Measurements from ENCODE around the gene METTL17.
A peak's percentile ranks its signal among the peaks of the same experiment; 100 is the strongest.
"Not testable (repeated sequence)": the region's sequence is repeated elsewhere in the genome, so short reads cannot be mapped to it uniquely, and the experiment has no call there.

The METTL17 gene

DNA sequence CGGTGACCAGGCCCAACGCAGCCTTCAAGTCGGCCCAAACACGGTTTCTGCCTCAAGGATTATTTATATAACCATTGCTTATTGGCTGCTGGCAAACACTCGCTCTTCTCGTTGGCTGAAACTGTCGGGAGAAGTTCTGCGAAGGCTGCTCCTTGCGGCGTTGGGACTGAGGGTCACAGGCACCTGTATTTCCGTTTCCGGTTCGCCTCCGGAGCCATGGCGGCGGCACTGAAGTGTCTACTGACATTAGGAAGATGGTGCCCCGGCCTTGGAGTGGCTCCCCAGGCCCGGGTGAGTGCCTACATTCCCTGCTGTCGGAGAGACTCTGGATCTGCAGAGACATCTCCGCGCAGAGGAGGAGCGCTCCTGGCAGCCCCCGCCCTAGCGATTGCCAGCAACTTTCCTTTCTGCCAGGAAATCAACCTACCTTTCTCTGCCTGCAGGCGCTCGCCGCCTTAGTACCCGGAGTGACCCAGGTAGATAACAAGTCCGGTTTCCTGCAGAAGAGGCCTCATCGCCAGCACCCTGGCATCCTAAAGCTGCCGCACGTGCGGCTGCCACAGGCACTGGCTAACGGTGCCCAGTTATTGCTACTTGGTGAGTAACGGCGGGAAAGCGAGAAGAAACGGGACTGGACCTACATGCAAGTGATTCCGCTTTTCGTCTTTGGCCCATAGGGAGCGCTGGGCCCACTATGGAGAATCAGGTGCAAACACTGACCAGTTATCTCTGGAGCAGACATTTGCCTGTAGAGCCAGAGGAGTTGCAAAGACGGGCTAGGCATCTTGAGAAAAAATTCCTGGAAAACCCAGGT is at the start of gene METTL17:
METTL17 (plus strand) TSS at position 194 of the 814 bp plus-strand sequence; CDS start at position 217, 23 bp downstream.
- Mint-ChIP-seq H3K27ac (peak within 1 kb of the TSS; percentile 88), H3K4me1 (ENCODE audit: low read depth) (peaks cover 57% of the 10 kb centered on the region), H3K9me3 (no peaks in the 10 kb centered on the region), H3K4me3 (peak within 1 kb of the TSS; percentile 88), H3K27me3 (no peaks in the 10 kb centered on the region), H3K36me3 (ENCODE audit: low read depth) (peaks cover 44% of the 10 kb centered on the region)
- intact Hi-C loops (cut with micrococcal nuclease) = no loop called here

DNA sequence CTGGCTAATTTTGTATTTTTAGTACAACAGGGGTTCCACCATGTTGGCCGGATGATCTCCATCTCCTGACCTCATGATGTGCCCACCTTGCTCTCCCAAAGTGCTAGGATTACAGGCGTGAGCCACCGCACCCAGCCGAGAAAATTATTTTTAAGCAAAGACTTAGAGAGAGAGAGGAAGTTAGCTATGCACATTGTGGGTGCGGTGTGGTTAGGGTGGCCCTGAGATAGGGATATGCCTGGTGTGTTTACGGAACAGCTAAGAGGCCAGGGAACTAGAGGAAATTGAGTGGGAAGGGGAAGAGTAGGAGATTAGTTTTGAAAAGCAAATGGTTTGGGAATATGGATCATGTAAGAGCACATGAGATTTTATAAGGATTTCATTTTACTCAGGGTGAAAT is 44.6 kb upstream of the METTL17 start:
- H3K9me3 Mint-ChIP-seq; H3K36me3 Mint-ChIP-seq (ENCODE audit: low read depth); intact Hi-C loops (cut with micrococcal nuclease); H3K4me3 Mint-ChIP-seq; H3K27me3 Mint-ChIP-seq: not testable (repeated sequence)
- Mint-ChIP-seq H3K4me1 (ENCODE audit: low read depth) (peaks cover 43% of the 10 kb centered on the region), H3K27ac (peak overlapping the region; percentile 4)

DNA sequence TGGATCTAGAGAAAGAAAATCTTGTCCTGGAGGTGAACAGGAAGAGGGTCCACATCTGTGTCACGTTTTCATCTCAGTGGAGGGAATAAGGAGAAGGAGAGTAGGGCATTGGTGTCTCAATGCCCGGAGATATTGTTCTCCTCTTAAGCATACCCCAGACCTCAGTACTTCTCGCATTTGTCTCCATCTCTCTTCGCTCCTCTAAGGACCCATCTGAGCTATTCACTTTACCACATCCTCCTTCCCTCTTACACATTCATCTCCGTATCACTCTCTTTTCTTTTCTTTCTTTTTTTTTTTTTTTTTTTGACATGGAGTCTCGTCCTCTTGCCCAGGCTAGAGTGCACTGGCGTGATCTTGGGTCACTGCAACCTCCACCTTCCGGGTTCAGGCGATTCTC is 43.1 kb upstream of the METTL17 start:
- intact Hi-C loops (cut with micrococcal nuclease); H3K4me3 Mint-ChIP-seq: not testable (repeated sequence)

DNA sequence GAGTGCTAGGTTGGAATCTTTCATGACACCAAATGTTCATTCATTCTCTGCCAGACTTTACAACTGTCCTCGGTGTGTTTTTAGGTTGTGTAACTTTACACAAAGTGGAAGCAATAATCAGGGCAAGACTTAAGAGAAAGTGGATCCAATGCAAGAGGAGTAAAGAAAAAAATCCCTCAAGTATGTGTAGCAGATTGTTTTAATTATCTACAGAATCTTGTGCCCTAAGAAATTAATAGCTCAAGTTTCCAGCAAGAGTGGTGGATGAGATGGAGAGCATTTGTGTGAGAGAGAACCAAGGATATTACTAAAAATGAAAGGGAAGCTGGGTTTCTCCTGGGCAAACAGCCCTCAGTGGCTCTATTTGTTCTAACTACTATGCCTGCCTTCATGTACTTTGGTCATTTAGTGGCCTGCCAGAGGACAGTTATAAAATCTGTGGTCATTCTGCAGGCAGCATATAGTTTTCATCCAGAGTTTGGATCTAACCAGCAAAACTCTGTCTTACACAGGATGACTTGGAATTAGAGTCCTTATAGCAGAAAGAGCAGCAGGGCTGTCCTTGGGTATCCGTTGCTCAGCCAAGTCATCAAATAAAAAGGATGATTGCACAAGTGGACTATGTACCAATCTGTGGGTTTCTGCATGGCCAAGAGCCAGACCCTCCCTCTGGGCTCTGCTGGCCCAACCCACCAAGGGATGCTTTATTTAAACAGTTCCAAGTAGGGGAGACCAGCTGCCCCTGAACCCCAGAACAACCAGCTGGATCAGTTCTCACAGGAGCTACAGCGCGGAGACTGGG is 34.8 kb upstream of the METTL17 start, which contains the start of gene RNASE2:
RNASE2 (plus strand) TSS at position 752 of the 802 bp plus-strand sequence. CDS start 285 bp downstream, outside the sequence.
- Mint-ChIP-seq H3K4me3 (peak within 1 kb of the TSS; percentile 41), H3K4me1 (ENCODE audit: low read depth) (peaks cover 36% of the 10 kb centered on the region), H3K27ac (peak within 1 kb of the TSS; percentile 40)
- intact Hi-C loops (cut with micrococcal nuclease); H3K27me3 Mint-ChIP-seq; H3K36me3 Mint-ChIP-seq (ENCODE audit: low read depth); H3K9me3 Mint-ChIP-seq: not testable (repeated sequence)

More for the DNA sequence above, 43.1 kb upstream of the METTL17 start:
- H3K27me3 Mint-ChIP-seq; H3K27ac Mint-ChIP-seq; H3K36me3 Mint-ChIP-seq (ENCODE audit: low read depth); H3K9me3 Mint-ChIP-seq: not testable (repeated sequence)
- peaks cover 37% of the 10 kb centered on the region for H3K4me1 Mint-ChIP-seq (ENCODE audit: low read depth)

DNA sequence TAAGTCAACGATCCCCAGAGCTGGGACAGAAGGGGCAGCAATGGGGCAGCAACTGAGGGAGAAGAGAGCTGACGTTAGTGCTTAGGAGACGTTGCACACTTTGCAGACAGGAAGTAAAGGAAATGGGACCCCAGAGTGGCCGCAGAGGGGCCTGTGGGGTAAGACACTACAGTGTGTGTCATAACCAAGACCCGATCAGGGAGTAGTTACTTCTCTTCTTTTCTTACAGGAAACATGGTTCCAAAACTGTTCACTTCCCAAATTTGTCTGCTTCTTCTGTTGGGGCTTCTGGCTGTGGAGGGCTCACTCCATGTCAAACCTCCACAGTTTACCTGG is 34.3 kb upstream of the METTL17 start:
- H3K27me3 Mint-ChIP-seq; H3K9me3 Mint-ChIP-seq; H3K36me3 Mint-ChIP-seq (ENCODE audit: low read depth); intact Hi-C loops (cut with micrococcal nuclease): not testable (repeated sequence)
- peak overlapping the region; percentile 41 for H3K4me3 Mint-ChIP-seq
- peak overlapping the region; percentile 40 for H3K27ac Mint-ChIP-seq
- peaks cover 41% of the 10 kb centered on the region for H3K4me1 Mint-ChIP-seq (ENCODE audit: low read depth)

GRCh38 chr14:20956376-20956976 is 33.3 kb upstream of the METTL17 start:
- Mint-ChIP-seq H3K27ac (no peak overlapping the region), H3K9me3 (no peaks in the 10 kb centered on the region), H3K4me1 (ENCODE audit: low read depth) (peaks cover 51% of the 10 kb centered on the region), H3K4me3 (no peak overlapping the region), H3K27me3 (no peaks in the 10 kb centered on the region), H3K36me3 (ENCODE audit: low read depth) (no peaks in the 10 kb centered on the region)
- intact Hi-C loops (cut with micrococcal nuclease) = no loop called here

DNA sequence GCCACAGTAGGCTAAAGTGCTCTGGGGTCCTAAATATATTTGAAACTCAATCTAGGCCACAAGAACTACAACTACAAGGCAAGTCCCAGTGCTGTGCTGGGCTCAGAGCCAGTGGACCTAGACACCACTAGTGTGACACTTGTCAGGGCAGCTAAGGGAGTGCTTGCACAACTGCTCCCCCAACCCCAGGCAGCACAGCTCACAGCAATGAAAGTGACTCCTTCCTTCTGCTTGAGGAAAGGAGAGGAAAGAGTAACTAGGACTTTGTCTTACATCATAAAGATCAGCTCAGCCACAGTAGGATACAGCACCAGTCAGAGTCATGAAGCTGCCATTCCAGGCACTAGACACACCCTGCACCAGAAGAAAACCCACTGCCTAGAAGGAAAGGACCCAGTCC is 30.8 kb upstream of the METTL17 start:
- intact Hi-C loops (cut with micrococcal nuclease); H3K9me3 Mint-ChIP-seq; H3K36me3 Mint-ChIP-seq (ENCODE audit: low read depth); H3K27ac Mint-ChIP-seq; H3K27me3 Mint-ChIP-seq; H3K4me3 Mint-ChIP-seq: not testable (repeated sequence)
- peaks cover 46% of the 10 kb centered on the region for H3K4me1 Mint-ChIP-seq (ENCODE audit: low read depth)

DNA sequence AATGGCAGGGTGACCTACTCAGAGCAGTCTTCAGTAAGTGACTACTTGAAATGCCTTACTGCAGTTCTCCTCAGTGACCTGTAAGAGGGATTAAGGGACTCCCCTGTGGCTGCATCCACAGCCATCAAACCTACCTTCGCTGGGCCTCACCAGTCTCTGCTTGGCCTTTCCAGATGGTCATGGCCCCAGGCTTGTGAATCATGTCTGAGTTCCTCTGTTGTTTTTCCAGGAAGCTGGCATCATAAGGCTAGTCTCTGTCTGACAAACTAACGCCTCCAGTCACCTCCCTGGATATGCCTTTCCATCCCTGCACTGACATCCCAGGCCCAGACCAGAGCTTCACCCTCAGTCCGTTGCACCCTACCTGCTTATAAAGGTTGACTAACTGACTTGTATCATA is 20.4 kb upstream of the METTL17 start:
- Mint-ChIP-seq H3K36me3 (ENCODE audit: low read depth) (no peaks in the 10 kb centered on the region), H3K4me3 (no peak overlapping the region), H3K27me3 (no peaks in the 10 kb centered on the region), H3K27ac (no peak overlapping the region), H3K4me1 (ENCODE audit: low read depth) (peaks cover 25% of the 10 kb centered on the region), H3K9me3 (no peaks in the 10 kb centered on the region)
- intact Hi-C loops (cut with micrococcal nuclease) = no loop called here

DNA sequence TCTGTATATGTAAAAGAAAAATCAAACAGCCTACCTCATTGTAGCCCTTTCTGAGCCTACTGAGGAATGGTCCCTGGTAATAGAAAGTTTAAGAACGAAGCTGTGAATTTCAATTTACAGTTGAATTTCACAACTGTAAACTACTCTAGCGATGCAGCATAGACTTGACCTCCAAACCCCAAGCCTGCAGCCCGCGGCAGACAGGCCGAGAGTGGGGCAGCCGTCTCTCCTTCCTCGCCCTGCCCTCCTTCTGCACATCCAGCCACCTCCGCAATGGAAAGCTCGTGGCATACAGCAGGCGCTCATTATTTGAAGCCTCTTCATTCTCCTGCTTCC is 19.2 kb upstream of the METTL17 start:
- Mint-ChIP-seq H3K27me3 (no peaks in the 10 kb centered on the region), H3K4me3 (peak overlapping the region; percentile 84)

GRCh38 chr14:20970983-20971704 is 18.6 kb upstream of the METTL17 start:
- Mint-ChIP-seq H3K4me3 (peak overlapping the region; percentile 84), H3K9me3 (no peaks in the 10 kb centered on the region), H3K27me3 (no peaks in the 10 kb centered on the region), H3K36me3 (ENCODE audit: low read depth) (no peaks in the 10 kb centered on the region), H3K27ac (peak overlapping the region; percentile 68), H3K4me1 (ENCODE audit: low read depth) (peaks cover 25% of the 10 kb centered on the region)
- intact Hi-C loops (cut with micrococcal nuclease) = loop anchor here (1.0 to 5.0 kb wide), 3 partner anchors 99 to 274 kb away; no protein-coding TSS in a partner anchor

More for the DNA sequence above, 19.2 kb upstream of the METTL17 start:
- intact Hi-C loops (cut with micrococcal nuclease) = loop anchor here (5.0 kb wide), 2 partner anchors 98 to 273 kb away; no protein-coding TSS in a partner anchor
- H3K36me3 Mint-ChIP-seq (ENCODE audit: low read depth) = no peaks in the 10 kb centered on the region
- peaks cover 25% of the 10 kb centered on the region for H3K4me1 Mint-ChIP-seq (ENCODE audit: low read depth)
- peak overlapping the region; percentile 68 for H3K27ac Mint-ChIP-seq
- H3K9me3 Mint-ChIP-seq = no peaks in the 10 kb centered on the region

- intact Hi-C loops (cut with micrococcal nuclease) = loop anchor here (1.0 to 5.0 kb wide), 3 partner anchors 99 to 274 kb away; no protein-coding TSS in a partner anchor
- Mint-ChIP-seq H3K9me3 (no peaks in the 10 kb centered on the region), H3K27me3 (no peaks in the 10 kb centered on the region), H3K36me3 (ENCODE audit: low read depth) (no peaks in the 10 kb centered on the region), H3K4me3 (peak overlapping the region; percentile 84), H3K4me1 (ENCODE audit: low read depth) (peaks cover 25% of the 10 kb centered on the region), H3K27ac (peak overlapping the region; percentile 68)
Measured at GRCh38 chr14:20971705-20972021, 18.1 kb upstream of the METTL17 start.

DNA sequence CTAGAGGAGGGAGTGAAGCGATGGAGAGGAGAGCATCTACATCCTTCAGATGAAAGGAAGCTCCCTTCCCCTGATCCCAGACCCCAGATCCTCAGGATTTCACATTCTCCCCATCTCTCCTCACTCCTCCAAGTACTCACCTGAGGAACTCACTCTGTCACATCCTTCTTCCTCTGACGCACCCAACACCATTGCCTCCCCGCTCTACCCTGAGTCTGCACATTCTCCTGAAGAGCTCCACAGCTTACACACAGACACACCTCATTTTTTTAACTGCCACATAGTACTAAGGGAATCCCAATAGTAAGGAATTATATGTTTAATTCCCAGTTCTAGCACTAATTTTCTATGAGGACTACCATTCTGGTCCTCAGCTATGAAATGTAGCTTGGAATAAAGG is 16.3 kb upstream of the METTL17 start:
- Mint-ChIP-seq H3K27me3 (no peaks in the 10 kb centered on the region), H3K9me3 (no peaks in the 10 kb centered on the region), H3K4me1 (ENCODE audit: low read depth) (peaks cover 18% of the 10 kb centered on the region), H3K4me3 (no peak overlapping the region), H3K27ac (no peak overlapping the region), H3K36me3 (ENCODE audit: low read depth) (no peaks in the 10 kb centered on the region)
- intact Hi-C loops (cut with micrococcal nuclease) = loop anchor here (5.0 kb wide), 2 partner anchors 101 to 276 kb away; no protein-coding TSS in a partner anchor

DNA sequence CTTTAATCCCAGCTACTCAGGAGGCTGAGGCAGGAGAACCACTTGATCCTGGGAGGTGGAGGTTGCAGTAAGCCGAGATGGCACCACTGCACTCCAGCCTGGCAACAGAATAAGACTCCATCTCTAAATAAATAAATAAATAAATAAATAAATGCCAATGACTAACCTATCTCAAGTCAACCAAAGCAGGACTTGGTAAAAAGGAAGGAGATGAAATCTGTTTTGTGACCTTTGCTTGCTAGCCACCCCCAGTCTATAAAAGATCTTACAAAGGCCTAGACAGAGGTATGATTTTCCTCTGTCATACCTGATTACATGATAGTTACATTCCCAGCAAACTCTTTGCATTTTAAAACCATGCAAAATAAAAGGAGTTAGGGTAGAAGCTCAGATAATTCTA is 13.5 kb upstream of the METTL17 start:
- H3K27ac Mint-ChIP-seq = no peak overlapping the region
- H3K4me3 Mint-ChIP-seq = no peak overlapping the region
- H3K9me3 Mint-ChIP-seq = no peaks in the 10 kb centered on the region
- intact Hi-C loops (cut with micrococcal nuclease) = no loop called here
- H3K36me3 Mint-ChIP-seq (ENCODE audit: low read depth) = no peaks in the 10 kb centered on the region
- no peaks in the 10 kb centered on the region for H3K27me3 Mint-ChIP-seq
- peaks cover 9% of the 10 kb centered on the region for H3K4me1 Mint-ChIP-seq (ENCODE audit: low read depth)

All from dendritic cell treated with granulocyte-macrophage colony-stimulating factor and Interleukin-4, amounts not matched to agents 40 ng/mL and 50 ng/mL, for 4 days (primary cell).